Kidney glomerular epithelial cell (primary cell): Measurements from ENCODE around the gene CD68.

ENCODE experiments used
- DNase-seq: peaks from one replicate; lab custom pipeline; 2025; lab: John Stamatoyannopoulos, UW

The CD68 gene

DNA sequence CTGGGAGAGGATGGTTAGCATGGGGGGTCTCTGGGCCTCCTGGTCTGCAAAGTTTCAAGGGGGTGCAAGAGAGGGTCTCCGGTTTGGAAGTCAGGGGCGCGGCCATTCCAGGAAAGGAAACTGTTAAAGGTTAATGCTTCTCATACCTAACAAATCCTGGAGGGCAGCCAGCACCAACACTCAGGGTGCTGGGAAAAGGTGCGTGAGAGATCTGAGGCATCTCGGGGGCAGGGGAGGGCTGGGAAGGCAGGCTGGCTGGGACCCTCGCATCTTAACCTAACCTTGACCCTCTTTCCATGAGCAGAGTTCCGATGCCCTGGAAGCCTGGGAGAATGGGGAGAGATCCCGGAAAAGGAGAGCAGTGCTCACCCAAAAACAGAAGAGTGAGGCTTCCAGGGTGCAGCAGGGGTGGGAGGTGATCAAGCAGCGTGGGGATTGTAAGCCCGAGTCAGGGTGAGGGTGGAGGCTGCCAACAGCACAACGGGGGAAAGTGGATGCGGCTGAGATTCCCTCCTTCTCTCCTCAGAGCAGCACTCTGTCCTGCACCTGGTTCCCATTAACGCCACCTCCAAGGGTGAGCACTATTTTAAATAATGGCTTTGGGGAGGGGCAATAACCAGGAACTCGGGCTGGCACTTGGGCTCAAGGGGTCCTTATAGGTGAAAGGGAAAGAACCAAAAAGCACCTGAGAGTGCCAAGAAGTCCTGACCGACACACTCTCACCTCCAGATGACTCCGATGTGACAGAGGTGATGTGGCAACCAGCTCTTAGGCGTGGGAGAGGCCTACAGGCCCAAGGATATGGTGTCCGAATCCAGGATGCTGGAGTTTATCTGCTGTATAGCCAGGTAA lies 19.9 kb upstream of the CD68 start:
- DNase-seq: no peak

DNA sequence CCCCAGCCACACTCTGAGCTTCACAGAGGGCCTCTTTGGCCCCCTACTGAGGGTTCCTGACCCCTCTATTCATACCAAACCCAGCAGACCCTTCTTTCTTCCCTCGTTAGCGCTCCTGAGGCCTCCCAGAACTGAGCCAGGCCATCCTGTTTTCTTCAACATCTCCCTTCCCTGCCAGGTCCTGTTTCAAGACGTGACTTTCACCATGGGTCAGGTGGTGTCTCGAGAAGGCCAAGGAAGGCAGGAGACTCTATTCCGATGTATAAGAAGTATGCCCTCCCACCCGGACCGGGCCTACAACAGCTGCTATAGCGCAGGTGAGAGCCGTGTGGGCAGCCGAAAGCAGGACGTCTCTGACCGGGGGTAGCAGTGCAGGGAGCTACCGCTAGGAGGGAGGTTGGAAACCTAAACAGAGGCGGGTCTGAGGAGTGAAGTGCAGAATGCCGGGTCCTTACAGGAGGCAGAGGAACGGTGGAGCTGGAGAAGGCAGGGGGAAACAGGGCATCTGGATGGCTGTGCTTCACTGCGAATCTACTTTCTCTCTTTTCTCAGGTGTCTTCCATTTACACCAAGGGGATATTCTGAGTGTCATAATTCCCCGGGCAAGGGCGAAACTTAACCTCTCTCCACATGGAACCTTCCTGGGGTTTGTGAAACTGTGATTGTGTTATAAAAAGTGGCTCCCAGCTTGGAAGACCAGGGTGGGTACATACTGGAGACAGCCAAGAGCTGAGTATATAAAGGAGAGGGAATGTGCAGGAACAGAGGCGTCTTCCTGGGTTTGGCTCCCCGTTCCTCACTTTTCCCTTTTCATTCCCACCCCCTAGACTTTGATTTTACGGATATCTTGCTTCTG lies 19.0 kb upstream of the CD68 start:
- DNase-seq: peak; percentile 46

DNA sequence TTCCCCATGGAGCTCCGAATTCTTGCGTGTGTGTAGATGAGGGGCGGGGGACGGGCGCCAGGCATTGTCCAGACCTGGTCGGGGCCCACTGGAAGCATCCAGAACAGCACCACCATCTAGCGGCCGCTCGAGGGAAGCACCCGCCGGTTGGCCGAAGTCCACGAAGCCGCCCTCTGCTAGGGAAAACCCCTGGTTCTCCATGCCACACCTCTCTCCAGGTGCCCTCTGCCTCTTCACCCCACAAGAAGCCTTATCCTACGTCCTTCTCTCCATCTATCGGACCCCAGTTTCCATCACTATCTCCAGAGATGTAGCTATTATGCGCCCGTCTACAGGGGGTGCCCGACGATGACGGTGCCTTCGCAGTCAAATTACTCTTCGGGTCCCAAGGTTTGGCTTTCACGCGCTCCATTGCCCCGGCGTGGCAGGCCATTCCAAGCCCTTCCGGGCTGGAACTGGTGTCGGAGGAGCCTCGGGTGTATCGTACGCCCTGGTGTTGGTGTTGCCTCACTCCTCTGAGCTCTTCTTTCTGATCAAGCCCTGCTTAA lies 18.3 kb upstream of the CD68 start:
- DNase-seq: peak; percentile 68

DNA sequence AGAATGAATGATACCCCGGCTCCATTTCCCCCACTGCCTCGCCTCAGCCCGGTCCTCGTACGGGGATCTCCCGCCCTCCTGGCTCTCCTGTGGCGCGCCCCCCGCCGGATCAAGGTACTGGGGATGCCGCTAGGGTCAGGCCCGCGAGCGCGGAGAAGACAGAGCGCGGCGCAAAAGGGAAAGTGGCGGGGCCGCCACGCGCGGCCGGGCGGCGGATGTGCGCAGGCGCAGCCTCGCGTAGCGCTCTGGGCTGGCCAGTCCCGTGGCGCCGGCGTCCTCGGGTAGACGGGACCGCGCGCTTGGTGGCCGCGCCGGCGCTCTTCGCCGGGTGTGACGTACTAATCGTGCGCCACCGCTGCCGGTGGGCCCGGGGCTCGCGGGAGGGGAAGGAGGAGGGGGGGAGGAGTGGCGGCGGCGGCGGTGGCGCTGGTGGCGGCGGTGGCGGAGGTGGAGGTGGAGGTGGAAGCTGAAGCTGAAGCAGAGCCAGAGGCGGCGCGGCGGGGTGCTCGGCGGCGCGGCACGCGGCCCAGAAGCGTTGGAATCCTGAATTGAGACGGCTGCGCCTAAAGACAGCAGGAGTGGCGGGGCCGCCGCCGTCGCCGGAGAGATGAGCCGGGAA lies 17.7 kb upstream of the CD68 start, which contains the start of gene SENP3:
SENP3 (plus strand) TSS at position 331 of the 619 bp plus-strand sequence. CDS start 1,158 bp downstream, outside the sequence.
- peak; percentile 46 for DNase-seq

DNA sequence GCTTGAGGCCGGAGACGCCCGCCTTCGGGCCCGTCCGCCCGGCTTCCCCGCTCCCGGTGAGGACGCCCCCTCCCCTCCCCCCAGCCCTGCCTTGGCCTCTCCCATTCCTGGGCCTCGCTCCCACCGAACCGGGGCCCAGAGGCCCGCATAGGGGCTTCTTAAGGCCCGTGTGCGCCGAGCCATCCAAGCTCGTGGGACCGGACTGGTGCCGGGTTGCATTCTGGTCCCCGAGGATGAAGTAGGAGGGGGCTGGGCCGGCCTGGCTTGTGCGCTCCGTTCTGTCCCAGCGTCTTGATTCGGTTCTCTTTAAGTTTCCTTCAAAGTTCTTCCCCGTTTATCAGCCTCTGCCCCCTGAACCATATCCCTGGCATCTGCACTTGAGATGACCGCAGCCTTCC lies 17.2 kb upstream of the CD68 start:
- peak; percentile 12 for DNase-seq

DNA sequence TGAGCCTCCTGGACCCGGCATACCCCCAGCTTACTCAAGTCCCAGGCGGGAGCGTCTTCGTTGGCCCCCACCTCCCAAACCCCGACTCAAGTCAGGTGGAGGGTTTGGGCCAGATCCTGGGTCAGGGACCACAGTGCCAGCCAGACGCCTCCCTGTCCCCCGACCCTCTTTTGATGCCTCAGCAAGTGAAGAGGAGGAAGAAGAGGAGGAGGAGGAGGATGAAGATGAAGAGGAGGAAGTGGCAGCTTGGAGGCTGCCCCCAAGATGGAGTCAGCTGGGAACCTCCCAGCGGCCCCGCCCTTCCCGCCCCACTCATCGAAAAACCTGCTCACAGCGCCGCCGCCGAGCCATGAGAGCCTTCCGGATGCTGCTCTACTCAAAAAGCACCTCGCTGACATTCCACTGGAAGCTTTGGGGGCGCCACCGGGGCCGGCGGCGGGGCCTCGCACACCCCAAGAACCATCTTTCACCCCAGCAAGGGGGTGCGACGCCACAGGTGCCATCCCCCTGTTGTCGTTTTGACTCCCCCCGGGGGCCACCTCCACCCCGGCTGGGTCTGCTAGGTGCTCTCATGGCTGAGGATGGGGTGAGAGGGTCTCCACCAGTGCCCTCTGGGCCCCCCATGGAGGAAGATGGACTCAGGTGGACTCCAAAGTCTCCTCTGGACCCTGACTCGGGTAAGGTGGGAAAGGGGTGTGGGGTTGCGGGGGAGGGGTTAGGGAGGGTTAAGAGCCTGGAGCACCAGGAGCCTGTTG lies 16.1 kb upstream of the CD68 start:
- no peak for DNase-seq

DNA sequence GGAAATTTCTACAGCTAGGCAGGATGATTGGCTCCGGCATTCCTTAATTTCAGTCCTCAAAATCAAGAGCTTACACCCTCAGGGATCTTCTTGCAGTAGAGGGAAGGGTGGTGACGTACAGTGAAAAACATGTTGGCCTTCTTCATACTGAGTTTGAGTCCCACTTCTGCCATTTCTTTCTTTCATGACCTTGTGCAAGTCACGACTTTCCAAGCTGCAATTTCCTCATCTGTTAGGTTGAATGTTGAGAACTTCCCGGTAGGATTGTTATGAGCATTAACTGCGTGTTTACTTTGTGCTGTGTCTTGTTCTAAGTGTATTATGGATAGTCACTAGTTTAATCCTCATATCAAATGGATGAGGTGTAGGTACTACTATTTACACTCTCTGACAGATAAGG lies 9.9 kb upstream of the CD68 start:
- no peak for DNase-seq

DNA sequence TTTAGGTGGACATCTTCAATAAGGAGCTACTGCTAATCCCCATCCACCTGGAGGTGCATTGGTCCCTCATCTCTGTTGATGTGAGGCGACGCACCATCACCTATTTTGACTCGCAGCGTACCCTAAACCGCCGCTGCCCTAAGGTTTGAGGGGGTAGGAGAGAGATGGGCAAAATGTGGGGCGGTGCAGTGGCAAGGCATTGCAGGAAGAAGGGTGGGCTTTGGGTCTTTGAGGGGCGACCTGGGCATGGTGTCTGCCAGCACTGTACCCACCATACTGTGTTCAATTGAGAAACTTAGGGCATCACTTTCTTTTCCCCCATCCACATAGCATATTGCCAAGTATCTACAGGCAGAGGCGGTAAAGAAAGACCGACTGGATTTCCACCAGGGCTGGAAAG lies 9.1 kb upstream of the CD68 start:
- no peak for DNase-seq

DNA sequence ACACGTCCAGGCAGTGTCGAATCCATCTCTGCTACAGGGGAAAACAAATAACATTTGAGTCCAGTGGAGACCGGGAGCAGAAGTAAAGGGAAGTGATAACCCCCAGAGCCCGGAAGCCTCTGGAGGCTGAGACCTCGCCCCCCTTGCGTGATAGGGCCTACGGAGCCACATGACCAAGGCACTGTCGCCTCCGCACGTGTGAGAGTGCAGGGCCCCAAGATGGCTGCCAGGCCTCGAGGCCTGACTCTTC lies 7.2 kb upstream of the CD68 start:
- no peak for DNase-seq

DNA sequence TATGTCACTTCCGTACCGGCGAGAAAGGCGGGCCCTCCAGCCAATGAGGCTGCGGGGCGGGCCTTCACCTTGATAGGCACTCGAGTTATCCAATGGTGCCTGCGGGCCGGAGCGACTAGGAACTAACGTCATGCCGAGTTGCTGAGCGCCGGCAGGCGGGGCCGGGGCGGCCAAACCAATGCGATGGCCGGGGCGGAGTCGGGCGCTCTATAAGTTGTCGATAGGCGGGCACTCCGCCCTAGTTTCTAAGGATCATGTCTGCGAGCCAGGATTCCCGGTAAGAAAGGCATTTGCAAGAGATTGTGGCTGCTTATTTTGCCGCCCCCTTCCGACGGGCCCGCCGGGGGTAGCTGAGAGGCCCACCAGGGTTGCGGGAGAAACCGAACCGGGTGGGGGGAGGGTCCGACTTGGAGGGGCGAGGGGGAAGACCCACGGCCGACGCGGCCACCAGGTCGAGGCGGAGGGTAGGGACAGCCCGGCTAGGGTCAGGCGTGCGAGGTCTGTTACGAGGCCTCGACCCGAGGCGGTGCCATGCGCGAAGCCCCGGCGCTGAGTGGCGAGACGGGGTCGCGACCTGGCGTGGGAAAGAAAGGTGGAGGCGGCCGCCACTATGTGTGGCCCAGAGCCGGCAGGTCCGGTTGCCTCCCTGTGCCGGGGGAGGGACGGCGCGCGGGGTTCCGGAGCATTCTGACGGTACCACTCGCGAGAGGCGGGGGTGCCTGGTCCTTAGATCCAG lies 6.7 kb upstream of the CD68 start:
- DNase-seq: peak; percentile 97

DNA sequence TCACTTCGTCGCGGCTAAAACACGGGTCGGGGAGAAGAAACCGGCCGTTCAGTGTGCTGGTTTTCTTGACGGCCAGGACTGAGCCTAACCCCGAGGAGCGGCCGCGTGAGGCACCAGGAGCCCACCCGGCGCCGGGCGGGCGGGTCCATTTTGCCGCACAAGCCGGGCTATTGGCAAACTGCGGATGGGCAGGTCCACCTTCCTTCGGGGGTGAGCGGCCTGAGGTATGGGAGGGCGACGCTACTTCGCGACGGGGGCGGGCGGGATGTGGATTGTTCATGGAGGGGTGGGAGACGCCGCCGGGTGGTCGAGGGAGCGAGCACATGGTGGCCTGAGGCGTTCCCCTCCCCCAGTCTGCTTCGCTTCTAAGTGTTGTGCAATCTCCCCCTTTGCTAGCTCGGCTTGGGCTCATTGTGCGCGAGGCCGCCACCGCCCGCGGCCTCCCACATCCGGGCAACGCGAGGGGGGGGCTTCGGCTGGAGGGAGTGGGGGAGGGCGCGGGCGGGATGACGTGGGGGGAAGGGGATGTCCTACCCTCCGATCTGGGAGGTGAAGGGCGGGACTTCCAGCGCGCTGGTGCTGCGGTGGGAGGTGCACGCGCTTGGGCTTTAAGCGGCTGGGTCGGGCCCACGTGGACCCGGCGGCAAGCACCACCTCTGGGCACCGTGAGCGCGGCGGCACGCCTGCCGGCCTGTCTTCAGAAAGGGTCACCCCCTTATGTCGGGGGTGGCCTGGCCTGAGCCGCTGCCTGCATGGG lies 5.9 kb upstream of the CD68 start:
- DNase-seq: peak; percentile 83

DNA sequence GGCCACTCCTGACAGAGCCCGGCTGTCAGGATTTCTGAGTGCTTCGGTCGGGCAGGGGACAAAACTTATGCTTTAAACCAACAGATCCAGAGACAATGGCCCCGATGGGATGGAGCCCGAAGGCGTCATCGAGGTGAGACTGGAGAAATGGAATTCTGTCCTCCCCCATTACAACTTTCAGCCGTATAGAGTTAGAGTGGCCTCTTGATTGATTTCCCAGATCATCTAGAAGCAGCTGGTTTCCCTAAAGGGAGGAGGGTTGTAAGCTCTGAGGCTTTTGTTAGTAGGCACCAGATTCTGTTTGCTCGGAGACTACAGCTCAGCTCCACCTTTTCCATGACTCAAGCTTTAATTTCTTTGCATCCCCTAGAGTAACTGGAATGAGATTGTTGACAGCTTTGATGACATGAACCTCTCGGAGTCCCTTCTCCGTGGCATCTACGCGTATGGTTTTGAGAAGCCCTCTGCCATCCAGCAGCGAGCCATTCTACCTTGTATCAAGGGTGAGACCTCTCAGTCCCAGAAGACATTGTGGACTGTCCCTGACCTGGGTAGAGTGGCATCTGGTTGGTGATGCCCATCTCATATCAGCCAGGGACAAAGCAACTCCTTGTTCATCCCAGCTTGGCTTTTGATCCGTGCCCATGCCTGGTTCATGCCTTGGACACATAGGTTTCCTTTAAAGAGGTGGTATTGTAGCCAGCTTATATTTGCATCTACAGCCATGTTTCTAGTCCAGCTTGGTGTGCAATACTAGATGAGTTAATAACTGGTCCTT lies 5.1 kb upstream of the CD68 start:
- DNase-seq: no peak

DNA sequence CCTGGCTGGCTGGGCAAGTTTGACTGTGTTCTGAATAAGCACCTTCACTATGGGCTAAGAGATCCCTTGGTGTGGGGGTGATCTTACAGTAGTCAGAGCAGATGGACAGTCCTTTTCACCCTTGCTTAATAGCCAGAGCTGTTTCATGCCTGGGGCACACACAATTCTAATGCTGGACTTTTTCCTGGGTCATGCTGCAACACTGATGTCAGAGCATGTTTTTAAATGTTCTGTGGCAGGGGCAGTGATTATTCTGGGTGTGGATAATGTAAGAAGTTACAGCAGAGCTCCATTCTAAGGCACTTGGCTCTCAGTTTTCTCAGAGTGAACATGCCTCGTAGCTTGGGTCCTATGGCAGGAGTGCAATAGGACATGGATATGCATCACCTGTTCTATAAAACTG lies 4.0 kb upstream of the CD68 start:
- DNase-seq: no peak

DNA sequence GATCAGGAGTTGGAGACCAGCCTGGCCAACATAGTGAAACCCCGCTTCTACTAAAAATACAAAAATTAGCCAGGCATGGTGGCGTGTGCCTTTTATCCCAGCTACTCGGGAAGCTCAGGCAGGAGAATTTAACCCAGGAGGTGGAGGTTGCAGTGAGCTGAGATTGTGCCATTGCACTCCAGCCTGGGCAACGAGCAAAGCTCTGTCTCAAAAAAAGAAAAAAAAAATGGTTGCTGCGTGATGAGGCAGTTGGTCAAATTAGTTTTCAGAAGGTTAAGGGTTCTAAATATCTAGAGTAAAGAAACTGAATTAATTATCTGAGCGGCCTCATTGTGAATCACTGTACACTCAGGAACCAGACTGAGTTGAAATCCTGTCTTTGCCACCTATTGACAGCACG lies 3.5 kb upstream of the CD68 start:
- DNase-seq: no peak

DNA sequence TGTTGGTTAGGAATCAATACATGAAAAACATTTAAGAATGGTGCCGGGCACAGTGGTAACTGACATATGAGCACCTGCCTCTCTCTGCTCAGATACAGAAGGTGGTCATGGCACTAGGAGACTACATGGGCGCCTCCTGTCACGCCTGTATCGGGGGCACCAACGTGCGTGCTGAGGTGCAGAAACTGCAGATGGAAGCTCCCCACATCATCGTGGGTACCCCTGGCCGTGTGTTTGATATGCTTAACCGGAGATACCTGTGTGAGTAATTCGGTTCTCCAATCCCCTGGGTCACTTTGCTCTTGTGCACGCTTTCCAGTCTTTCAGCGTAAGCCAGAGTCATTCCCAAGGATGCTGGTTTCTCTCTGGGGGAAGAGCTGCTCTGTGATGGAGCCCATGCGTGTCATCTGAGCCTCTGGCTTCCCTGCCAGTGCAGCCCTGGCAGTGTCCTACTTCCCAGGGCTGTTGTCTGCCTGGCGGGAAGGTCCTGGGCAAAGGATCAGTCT lies 3.0 kb upstream of the CD68 start:
- no peak for DNase-seq

DNA sequence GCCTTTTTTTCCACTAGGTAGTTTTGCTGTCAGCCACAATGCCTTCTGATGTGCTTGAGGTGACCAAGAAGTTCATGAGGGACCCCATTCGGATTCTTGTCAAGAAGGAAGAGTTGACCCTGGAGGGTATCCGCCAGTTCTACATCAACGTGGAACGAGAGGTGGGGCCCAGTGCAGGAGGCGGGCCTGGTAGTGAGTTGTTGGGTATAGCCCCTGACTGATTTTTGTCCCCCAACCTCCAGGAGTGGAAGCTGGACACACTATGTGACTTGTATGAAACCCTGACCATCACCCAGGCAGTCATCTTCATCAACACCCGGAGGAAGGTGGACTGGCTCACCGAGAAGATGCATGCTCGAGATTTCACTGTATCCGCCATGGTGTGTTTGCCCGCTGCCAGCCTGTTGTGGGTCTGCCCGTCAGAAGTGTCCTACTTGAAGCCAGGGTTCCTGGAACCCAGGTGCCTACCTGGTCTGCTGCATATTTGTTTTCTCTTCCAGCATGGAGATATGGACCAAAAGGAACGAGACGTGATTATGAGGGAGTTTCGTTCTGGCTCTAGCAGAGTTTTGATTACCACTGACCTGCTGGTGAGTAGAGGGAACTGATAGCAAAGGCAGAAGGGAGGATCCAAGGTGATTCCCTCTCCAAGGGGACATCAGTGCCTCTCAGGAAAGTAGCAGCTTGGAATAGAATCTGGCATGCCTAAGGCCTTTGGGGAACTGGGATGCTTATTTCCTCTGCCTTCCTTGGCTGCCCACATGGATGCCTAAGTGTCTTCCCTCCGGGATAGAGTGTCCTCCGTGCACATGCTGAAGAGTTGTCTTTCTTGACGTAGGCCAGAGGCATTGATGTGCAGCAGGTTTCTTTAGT lies 1.9 kb upstream of the CD68 start:
- DNase-seq: no peak

DNA sequence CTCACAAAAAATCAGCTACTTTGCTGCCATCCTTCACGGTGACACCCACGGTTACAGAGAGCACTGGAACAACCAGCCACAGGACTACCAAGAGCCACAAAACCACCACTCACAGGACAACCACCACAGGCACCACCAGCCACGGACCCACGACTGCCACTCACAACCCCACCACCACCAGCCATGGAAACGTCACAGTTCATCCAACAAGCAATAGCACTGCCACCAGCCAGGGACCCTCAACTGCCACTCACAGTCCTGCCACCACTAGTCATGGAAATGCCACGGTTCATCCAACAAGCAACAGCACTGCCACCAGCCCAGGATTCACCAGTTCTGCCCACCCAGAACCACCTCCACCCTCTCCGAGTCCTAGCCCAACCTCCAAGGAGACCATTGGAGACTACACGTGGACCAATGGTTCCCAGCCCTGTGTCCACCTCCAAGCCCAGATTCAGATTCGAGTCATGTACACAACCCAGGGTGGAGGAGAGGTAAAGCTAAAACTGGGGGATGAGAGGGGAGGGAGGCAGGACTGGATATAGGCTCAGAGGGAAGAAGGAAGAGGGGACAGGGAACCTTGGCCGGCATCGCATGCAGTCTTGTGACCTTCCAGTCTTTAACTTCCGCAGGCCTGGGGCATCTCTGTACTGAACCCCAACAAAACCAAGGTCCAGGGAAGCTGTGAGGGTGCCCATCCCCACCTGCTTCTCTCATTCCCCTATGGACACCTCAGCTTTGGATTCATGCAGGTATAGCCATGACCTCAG lies 581 bp downstream of the CD68 start:
- DNase-seq: no peak
